GM19351 (cell line): ENCODE results near the gene ACKR3.
A peak's percentile ranks its signal among the peaks of the same experiment; 100 is the strongest.

Experiments used
- ATAC-seq: cut with Tn5 transposase; IDR thresholded peaks from one replicate; pipeline ENCODE4 v1.9.1; 2021; ENCODE audit warnings: mild to moderate bottlenecking, moderate library complexity; ENCODE audit not compliant: unreplicated experiment

ACKR3 gene

DNA sequence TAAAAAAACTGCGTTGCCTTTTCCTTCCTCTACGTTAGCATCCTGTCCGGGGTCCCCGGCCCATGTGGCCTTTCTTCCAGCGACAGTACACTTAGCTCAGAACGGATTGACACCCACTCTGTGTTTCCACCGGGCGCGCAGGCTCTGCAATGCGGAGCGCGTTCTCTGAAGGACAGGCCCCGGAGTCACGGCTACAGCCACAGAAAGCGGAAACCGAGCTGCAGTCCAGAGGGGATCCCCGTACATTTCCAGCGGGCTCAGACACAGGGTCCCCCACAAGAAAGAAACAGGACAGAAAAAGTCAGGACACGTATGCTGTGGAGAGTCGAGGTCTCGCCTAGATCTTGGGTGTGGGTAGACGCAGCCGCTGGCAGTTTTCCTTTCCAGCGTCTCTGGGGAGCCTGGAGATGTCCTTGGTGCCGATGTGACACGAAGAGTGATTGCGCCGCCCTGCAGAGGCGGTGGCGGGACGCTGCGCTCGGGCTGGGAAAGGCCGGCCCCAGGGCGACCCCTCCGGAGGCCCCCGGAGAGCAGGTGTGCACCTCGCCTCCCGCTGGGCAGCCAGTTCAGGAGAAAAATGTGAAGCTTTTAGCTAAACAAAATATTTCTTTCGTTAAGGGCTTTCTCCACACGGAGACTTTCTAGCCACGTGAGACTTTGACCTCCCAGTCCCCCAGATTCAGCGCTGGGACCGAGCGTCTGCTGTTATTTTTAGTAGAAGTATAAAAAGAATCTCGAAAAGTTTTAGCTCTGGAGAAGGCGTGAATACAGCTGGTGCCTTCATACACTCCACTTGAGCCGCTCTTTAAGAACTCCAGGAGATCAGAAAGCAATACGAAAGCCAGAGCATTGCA is 1.3 kb upstream of the ACKR3 start:
- peak; percentile 36 for ATAC-seq

GRCh38 chr2:236568922-236569572 is 578 bp upstream of the ACKR3 start:
- ATAC-seq = no peak

GRCh38 chr2:236570081-236570868 is 650 bp downstream of the ACKR3 start:
- ATAC-seq = peak; percentile 33

- ATAC-seq = no peak
Measured at GRCh38 chr2:236571145-236571544, 1.5 kb downstream of the ACKR3 start.

- ATAC-seq = no peak
Measured at GRCh38 chr2:236572482-236572881, 2.9 kb downstream of the ACKR3 start.

GRCh38 chr2:236573066-236573929 is 3.7 kb downstream of the ACKR3 start:
- ATAC-seq = no peak

DNA sequence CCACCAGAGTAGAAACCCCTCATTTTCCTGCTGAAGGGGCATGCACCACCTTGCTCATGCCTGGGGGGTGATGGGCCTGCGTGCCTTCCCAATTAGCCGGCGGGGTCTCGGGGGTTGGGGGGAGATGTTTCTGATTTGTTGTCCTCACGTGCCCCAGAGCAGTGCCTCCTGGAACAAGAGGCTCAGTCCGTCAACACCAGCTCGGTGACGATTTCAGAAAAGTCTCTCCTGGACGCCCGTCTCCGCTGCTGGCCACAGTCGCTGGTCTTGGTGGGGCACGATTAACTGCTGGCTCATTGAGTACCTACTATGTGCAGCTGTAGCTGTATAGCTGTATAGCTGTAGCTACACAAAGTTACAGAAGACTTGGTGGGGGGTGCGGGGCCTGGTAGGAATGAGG is 4.4 kb downstream of the ACKR3 start:
- no peak for ATAC-seq

DNA sequence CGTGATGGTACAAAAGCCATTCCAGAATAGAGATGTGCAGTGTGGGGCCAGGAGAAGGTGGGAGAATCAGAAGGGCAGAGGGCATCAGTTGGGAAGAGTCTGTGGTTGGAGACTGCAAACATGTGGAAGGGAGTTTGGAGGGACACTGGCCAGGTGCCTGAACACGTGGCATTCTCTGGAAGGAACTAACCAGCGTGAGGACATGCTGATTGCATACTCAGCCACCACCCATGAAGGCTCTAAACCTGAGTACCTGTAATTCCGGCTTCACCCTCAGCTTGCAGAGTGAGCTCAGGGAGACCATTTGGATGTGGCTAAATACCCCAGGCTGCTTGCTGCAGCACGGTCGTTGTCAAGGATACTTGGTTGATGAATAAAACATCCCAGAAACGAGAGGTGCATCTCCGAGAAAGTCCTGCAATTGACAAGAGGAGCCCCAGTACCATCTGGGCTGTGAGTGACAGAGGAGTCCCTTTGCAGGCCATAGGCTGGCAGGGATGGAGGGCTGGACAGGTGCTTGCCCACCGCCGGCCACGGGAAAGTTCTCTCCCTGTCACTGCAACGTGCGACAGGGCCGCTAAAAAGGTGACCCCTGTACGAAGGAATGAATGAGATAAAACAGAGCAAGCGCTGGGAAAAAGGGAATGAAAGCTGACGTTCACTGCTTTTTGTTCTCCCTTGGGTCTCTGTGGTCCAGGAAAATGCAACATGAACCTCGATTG is 5.0 kb downstream of the ACKR3 start:
- ATAC-seq = no peak

GRCh38 chr2:236575510-236575909 is 5.9 kb downstream of the ACKR3 start:
- ATAC-seq = no peak

- ATAC-seq = no peak
Measured at GRCh38 chr2:236576087-236576486, 6.5 kb downstream of the ACKR3 start.

- ATAC-seq = no peak
Measured at GRCh38 chr2:236576953-236577352, 7.3 kb downstream of the ACKR3 start.

- no peak for ATAC-seq
Measured at GRCh38 chr2:236577481-236578410, 8.1 kb downstream of the ACKR3 start.

DNA sequence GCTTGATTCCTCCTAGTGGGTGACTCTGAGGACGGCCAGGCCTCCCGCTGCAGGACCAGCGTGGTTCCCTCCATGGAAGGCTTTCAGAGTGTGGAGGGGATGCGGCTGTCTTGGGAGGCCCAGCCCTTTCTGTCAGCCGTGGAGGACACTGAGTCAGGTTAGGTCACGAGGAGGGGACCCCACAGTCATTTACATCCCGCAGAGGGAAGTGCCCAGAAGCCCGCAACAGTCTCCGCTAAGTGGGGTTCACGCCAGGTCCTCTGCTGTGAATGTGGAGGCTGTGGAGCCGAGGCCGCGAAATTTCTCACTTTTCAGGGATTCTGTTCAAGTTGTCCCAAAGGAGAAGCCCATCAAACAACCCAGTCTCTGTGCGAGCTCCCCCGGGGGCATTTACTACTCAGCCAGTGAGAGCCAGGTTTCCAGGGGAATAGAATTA is 8.8 kb downstream of the ACKR3 start:
- ATAC-seq = no peak

DNA sequence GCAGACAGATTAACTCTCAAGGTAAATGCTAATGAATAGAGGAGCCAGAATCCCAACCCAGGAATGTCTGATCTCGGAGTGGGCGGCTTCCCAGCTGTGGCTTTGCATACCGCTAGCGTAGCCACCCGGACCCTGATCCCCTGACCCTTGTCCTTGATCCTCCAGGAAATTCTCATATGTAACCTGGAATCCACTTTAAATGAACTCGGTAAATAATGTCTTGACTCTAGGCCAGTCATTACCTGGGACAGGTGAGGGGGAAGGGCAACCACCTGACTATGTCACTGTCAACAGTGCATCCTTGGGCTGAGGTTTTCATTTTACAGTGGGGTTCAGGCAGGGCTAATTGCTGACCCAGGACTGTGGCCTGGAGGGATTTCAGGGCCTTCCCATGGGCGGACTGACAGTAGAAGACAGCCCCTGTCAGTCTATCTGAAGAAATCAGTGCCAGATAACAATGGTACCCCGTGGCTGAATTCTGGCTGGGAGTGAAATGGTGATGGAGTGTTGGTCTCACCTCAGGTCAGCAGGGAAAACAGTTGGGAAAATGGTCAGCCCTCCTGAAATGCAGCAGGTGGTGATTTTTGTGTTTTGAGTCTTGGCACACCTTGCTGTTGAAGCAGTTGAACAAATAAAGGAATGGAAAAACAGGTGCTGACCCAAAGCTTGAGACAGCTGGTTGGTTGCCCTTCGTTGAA is 9.6 kb downstream of the ACKR3 start:
- ATAC-seq = no peak

GRCh38 chr2:236579746-236580315 is 10.2 kb downstream of the ACKR3 start:
- ATAC-seq = no peak

GRCh38 chr2:236580746-236581355 is 11.2 kb downstream of the ACKR3 start:
- ATAC-seq = no peak

DNA sequence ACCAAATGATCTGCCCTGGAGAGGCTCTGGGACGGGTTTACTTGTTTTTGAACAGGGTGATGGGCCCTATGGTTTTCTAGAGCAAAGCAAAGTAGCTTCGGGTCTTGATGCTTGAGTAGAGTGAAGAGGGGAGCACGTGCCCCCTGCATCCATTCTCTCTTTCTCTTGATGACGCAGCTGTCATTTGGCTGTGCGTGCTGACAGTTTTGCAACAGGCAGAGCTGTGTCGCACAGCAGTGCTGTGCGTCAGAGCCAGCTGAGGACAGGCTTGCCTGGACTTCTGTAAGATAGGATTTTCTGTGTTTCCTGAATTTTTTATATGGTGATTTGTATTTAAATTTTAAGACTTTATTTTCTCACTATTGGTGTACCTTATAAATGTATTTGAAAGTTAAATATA is 11.9 kb downstream of the ACKR3 start:
- no peak for ATAC-seq

GRCh38 chr2:236582968-236583367 is 13.3 kb downstream of the ACKR3 start:
- no peak for ATAC-seq
